ENCODE data around the gene LRRTM2. TPM values are rescaled to one million over a fixed set of nuclear protein-coding genes. Genes with fewer than 3 reads are reported as not detected.

LRRTM2 gene
- total RNA-seq, 4 donors from 2014 or later: 0.06 to 0.42 (median 0.12) TPM

DNA sequence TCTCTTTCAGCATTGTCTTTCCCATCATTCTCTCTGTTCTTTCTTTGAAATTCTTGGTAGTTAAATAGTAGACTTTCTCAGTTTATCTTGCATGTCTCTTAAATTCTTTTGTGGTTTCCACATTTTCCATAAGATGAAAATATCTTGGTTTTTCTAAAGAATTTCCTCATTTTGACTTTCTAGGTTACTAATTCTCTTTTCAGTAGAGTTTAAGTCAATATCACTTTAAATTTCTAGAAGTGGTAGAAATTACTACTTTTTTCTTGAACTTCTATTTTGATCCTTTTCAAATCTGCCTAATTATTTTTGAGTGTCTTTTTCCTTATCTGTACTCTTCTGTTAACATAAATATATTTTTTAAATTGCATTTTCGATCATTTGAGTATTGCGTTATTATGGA lies 23.6 kb upstream of the LRRTM2 start:
- Histone ChIP-seq H3K4me3 (no peak overlapping the region), H3K36me3 (peaks cover 3 to 36% (median 18%) of the 10 kb centered on the region in 4 donors), H3K4me1 (peaks cover 7 to 19% (median 16%) of the 10 kb centered on the region in 4 donors), H3K27me3 (no peaks in the 10 kb centered on the region), H3K27ac (replicated peaks in 1 of 4) (no peak overlapping the region), H3K9me3 (no peaks in the 10 kb centered on the region)
- DNase-seq (ENCODE audit: extremely low spot score): no peak
- 96% methylated on average over 2 of the region's 2 CpGs for WGBS
- intact Hi-C loops (cut with DNase I): no loop called here
- TF ChIP-seq CTCF (IDR thresholded peaks at IDR 0.05) (no peak), EP300 (IDR thresholded peaks at IDR 0.05) (no peak), POLR2AphosphoS5 (IDR thresholded peaks at IDR 0.05) (no peak), POLR2A (IDR thresholded peaks at IDR 0.05; ENCODE audit: low read depth) (no peak)

DNA sequence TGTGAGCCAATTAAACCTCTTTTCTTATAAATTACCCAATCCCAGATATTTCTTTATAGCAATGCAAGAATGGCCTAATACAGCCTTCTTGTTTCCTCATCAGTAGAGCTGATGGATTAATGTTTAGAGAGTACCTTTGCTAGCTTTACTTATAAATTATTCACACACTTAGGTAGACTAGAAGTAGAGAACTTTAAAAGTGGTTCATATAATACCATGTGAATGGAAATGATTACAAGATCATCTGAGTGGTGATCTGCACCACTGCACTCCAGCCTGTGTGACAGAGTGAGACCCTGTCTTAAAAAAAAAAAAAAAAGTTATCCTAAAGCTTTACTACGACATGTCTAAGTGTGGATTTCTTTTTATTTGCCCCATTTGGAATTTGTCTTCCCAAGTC lies 23.2 kb upstream of the LRRTM2 start:
- H3K9me3 ChIP-seq: no peaks in the 10 kb centered on the region
- no peaks in the 10 kb centered on the region for H3K27me3 ChIP-seq
- no peak for TF ChIP-seq CTCF (IDR thresholded peaks at IDR 0.05)
- peaks cover 3 to 34% (median 19%) of the 10 kb centered on the region in 4 donors for H3K36me3 ChIP-seq
- peaks cover 6 to 17% (median 14%) of the 10 kb centered on the region in 4 donors for H3K4me1 ChIP-seq
- no peak overlapping the region for H3K27ac ChIP-seq (replicated peaks in 1 of 4)
- 100% methylated on average over 1 of the region's 1 CpG for WGBS
- intact Hi-C loops (cut with DNase I): no loop called here
- no peak overlapping the region for H3K4me3 ChIP-seq
- no peak for DNase-seq (ENCODE audit: extremely low spot score)

GRCh38 chr5:138895918-138896317 lies 20.8 kb upstream of the LRRTM2 start:
- Histone ChIP-seq H3K9me3 (no peaks in the 10 kb centered on the region), H3K4me3 (no peak overlapping the region), H3K36me3 (peaks cover under 1 to 43% (median 19%) of the 10 kb centered on the region in 4 donors), H3K4me1 (peaks cover 0 to 3% (median under 1%) of the 10 kb centered on the region in 4 donors), H3K27ac (replicated peaks in 1 of 4) (no peak overlapping the region), H3K27me3 (no peaks in the 10 kb centered on the region)
- intact Hi-C loops (cut with DNase I): no loop called here
- TF ChIP-seq EP300 (IDR thresholded peaks at IDR 0.05): no peak
- no peak for TF ChIP-seq CTCF (IDR thresholded peaks at IDR 0.05)
- TF ChIP-seq POLR2A (IDR thresholded peaks at IDR 0.05; ENCODE audit: low read depth): no peak
- TF ChIP-seq POLR2AphosphoS5 (IDR thresholded peaks at IDR 0.05): no peak
- DNase-seq (ENCODE audit: extremely low spot score): no peak
- 93% methylated on average over 1 of the region's 1 CpG for WGBS

DNA sequence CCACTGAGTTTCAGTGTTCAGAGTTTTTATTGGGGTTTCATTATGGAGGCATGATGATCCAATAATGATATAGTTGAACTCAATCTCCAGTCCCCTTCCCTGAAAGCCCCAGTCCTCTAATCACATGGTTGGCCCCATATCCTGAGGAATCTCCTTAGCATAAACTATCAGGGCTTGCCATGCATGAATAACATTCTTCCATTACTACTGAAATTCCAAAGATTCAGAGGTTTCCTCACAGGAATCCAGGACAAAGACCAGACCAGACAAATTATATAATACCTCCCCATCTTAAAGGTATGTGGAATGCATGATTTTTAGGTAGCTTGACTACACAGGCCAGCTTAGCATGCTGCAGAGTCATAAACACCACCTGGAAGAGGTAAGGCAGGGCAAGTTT lies 15.5 kb upstream of the LRRTM2 start:
- H3K4me1 ChIP-seq: peaks cover 0 to 1% (median 0%) of the 10 kb centered on the region in 4 donors
- no peak overlapping the region for H3K4me3 ChIP-seq
- intact Hi-C loops (cut with DNase I): no loop called here
- no peak overlapping the region for H3K27ac ChIP-seq (replicated peaks in 1 of 4)
- DNase-seq (ENCODE audit: extremely low spot score): no peak
- peaks cover 31 to 71% (median 55%) of the 10 kb centered on the region in 4 donors for H3K36me3 ChIP-seq
- no peak for TF ChIP-seq CTCF (IDR thresholded peaks at IDR 0.05)
- TF ChIP-seq EP300 (IDR thresholded peaks at IDR 0.05): no peak
- TF ChIP-seq POLR2AphosphoS5 (IDR thresholded peaks at IDR 0.05): no peak
- no peak for TF ChIP-seq POLR2A (IDR thresholded peaks at IDR 0.05; ENCODE audit: low read depth)
- H3K9me3 ChIP-seq: no peaks in the 10 kb centered on the region
- H3K27me3 ChIP-seq: no peaks in the 10 kb centered on the region

GRCh38 chr5:138889994-138890393 lies 14.9 kb upstream of the LRRTM2 start:
- Histone ChIP-seq H3K36me3 (peaks cover 31 to 71% (median 52%) of the 10 kb centered on the region in 4 donors), H3K27me3 (no peaks in the 10 kb centered on the region), H3K4me3 (no peak overlapping the region), H3K9me3 (no peaks in the 10 kb centered on the region), H3K4me1 (peaks cover 0 to 6% (median 0%) of the 10 kb centered on the region in 4 donors), H3K27ac (replicated peaks in 1 of 4) (no peak overlapping the region)
- TF ChIP-seq EP300 (IDR thresholded peaks at IDR 0.05) (no peak), CTCF (IDR thresholded peaks at IDR 0.05) (no peak), POLR2AphosphoS5 (IDR thresholded peaks at IDR 0.05) (no peak), POLR2A (IDR thresholded peaks at IDR 0.05; ENCODE audit: low read depth) (no peak)
- DNase-seq (ENCODE audit: extremely low spot score): no peak
- intact Hi-C loops (cut with DNase I): no loop called here

All from esophagus muscularis mucosa (tissue), 4 donors.